Measurements from ENCODE around the gene GASK1A.
A peak's percentile ranks its signal among the peaks of the same experiment; 100 is the strongest.

The GASK1A gene

GRCh38 chr3:43098761-43099160, 119.7 kb downstream of the GASK1A start:
- DNase-seq (ENCODE audit: low spot score) = no peak
- in situ Hi-C loops (cut with MboI; ENCODE audit: low pct_unique_long_range_greater_than_20kb, low sequenced_read_pairs, unreplicated experiment) = no loop called here

GRCh38 chr3:43102773-43103480, 123.8 kb downstream of the GASK1A start:
- no peak for TF ChIP-seq CTCF (IDR thresholded peaks at IDR 0.05; ENCODE audit: extremely low read depth, insufficient read depth, missing control alignments)
- DNase-seq (ENCODE audit: low spot score) = no peak
- in situ Hi-C loops (cut with MboI; ENCODE audit: low pct_unique_long_range_greater_than_20kb, low sequenced_read_pairs, unreplicated experiment) = no loop called here

More at GRCh38 chr3:43098761-43099160, 119.7 kb downstream of the GASK1A start:
- no peak for TF ChIP-seq CTCF (IDR thresholded peaks at IDR 0.05; ENCODE audit: extremely low read depth, insufficient read depth, missing control alignments)

- in situ Hi-C loops (cut with MboI; ENCODE audit: low pct_unique_long_range_greater_than_20kb, low sequenced_read_pairs, unreplicated experiment) = no loop called here
- TF ChIP-seq CTCF (IDR thresholded peaks at IDR 0.05; ENCODE audit: extremely low read depth, insufficient read depth, missing control alignments) = no peak
- no peak for DNase-seq (ENCODE audit: low spot score)
These were observed 124.9 kb downstream of the GASK1A start for GRCh38 chr3:43104039-43104438.

GRCh38 chr3:43104660-43105595, 125.8 kb downstream of the GASK1A start:
- TF ChIP-seq CTCF (IDR thresholded peaks at IDR 0.05; ENCODE audit: extremely low read depth, insufficient read depth, missing control alignments) = no peak
- in situ Hi-C loops (cut with MboI; ENCODE audit: low pct_unique_long_range_greater_than_20kb, low sequenced_read_pairs, unreplicated experiment) = no loop called here
- DNase-seq (ENCODE audit: low spot score) = no peak

GRCh38 chr3:43105596-43106292, 126.6 kb downstream of the GASK1A start, which contains the start of gene POMGNT2:
Gene POMGNT2 (minus strand): TSS chr3:43106079. CDS start chr3:43081431, 24,648 bp downstream.
- peak; percentile 94 for DNase-seq (ENCODE audit: low spot score)
- in situ Hi-C loops (cut with MboI; ENCODE audit: low pct_unique_long_range_greater_than_20kb, low sequenced_read_pairs, unreplicated experiment) = no loop called here
- no peak for TF ChIP-seq CTCF (IDR thresholded peaks at IDR 0.05; ENCODE audit: extremely low read depth, insufficient read depth, missing control alignments)

GRCh38 chr3:43106293-43106628, 127.2 kb downstream of the GASK1A start:
- no peak for TF ChIP-seq CTCF (IDR thresholded peaks at IDR 0.05; ENCODE audit: extremely low read depth, insufficient read depth, missing control alignments)

More at GRCh38 chr3:43106293-43106628, 127.2 kb downstream of the GASK1A start:
- in situ Hi-C loops (cut with MboI; ENCODE audit: low pct_unique_long_range_greater_than_20kb, low sequenced_read_pairs, unreplicated experiment) = no loop called here
- no peak for DNase-seq (ENCODE audit: low spot score)

All from GM13977 (cell line).